MCF 10A (cell line): ENCODE data around the gene SLC7A6. TPM values are rescaled to one million over a fixed set of nuclear protein-coding genes. Genes with fewer than 3 reads are reported as not detected.

Source experiments
- BruUV-seq: library from RNA; stranded (reverse); fragments of 400-500 nt; replicated peaks from 2 replicates; lab custom pipeline; 2021; lab: Mats Ljungman, UMichigan
- CTCF ChIA-PET: fragments of 300-600 bp; sonication (Branson Sonifier 250); formaldehyde crosslinking; extraction: SDS; loops from one replicate; lab custom pipeline; 2021; ENCODE audit warnings: antibody characterized with exemption, inconsistent platforms; lab: Yijun Ruan, JAX
- POLR2A ChIA-PET: fragments of 300-600, 350-650 bp; sonication (Branson Sonifier 250); formaldehyde crosslinking; extraction: SDS; loops from one replicate; lab custom pipeline; 2020; ENCODE audit warnings: antibody characterized with exemption, inconsistent platforms; lab: Yijun Ruan, JAX
- DNase-seq: peaks from one replicate; pipeline ENCODE4 v3.0.0-alpha.2; 2018; ENCODE audit not compliant: unreplicated experiment
- H3K27ac Mint-ChIP-seq: one replicate; pipeline ENCODE4 v1.8.0; 2022; ENCODE audit warnings: mild to moderate bottlenecking, low read depth, mixed read lengths; ENCODE audit not compliant: unreplicated experiment
- H3K27me3 Mint-ChIP-seq: one replicate; pipeline ENCODE4 v1.8.0; 2022; ENCODE audit warnings: mixed read lengths; ENCODE audit not compliant: insufficient read depth, unreplicated experiment
- H3K36me3 Mint-ChIP-seq: one replicate; pipeline ENCODE4 v1.8.0; 2022; ENCODE audit warnings: mild to moderate bottlenecking, moderate library complexity, mixed read lengths; ENCODE audit not compliant: insufficient read depth, unreplicated experiment
- H3K4me1 Mint-ChIP-seq: one replicate; pipeline ENCODE4 v1.8.0; 2022; ENCODE audit warnings: mixed read lengths; ENCODE audit not compliant: insufficient read depth, unreplicated experiment
- H3K4me3 Mint-ChIP-seq: one replicate; pipeline ENCODE4 v1.8.0; 2022; ENCODE audit warnings: mild to moderate bottlenecking, moderate library complexity, mixed read lengths; ENCODE audit not compliant: unreplicated experiment
- H3K9me3 Mint-ChIP-seq: one replicate; pipeline ENCODE4 v1.8.0; 2022; ENCODE audit warnings: mixed read lengths; ENCODE audit not compliant: unreplicated experiment
- CTCF ChIP-seq: fragments of 200-600 bp; IDR thresholded peaks from one replicate; pipeline ENCODE4 v1.8.0; 2022; ENCODE audit warnings: antibody characterized with exemption, mild to moderate bottlenecking; ENCODE audit not compliant: unreplicated experiment
- intact Hi-C: fragments of 100-400 bp; cut with micrococcal nuclease; formaldehyde crosslinking; loops from 2 replicates; pipeline ENCODE4 v1.14.1; 2022
- total RNA-seq: library from RNA; stranded (reverse); gene quantifications from 2 replicates; pipeline ENCODE4 v1.2.3, GENCODE V29; 2022

SLC7A6 gene
- total RNA-seq, 1 experiment from 2014 or later = 61.0 TPM

DNA sequence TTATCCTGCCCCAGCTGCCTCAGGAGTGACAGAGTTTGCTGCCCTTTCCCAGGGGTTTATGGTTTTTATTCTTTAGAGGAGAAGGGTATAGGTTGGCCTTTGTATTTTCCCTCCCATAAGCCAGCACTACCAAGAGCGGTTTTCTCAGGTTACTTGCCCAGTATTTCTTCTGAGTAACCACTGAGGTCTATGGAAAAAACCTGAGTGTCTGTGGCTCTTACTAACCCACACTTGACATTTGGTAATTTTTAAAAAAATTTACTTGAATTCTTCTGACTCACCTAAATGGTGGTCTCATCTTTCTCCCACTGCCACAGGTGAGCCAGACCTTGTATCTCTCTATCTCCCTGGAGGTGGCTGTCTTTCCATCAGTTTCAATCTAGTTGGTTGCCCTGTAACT lies 6.0 kb downstream of the SLC7A6 start:
- Mint-ChIP-seq H3K36me3 (peaks cover 51% of the 10 kb centered on the region), H3K4me3 (no peak overlapping the region), H3K27ac (no peak overlapping the region), H3K27me3 (no peaks in the 10 kb centered on the region), H3K9me3 (no peaks in the 10 kb centered on the region), H3K4me1 (peaks cover 18% of the 10 kb centered on the region)
- POLR2A ChIA-PET = interaction anchor here (1.1 to 4.6 kb wide), 3 partner anchors 17 to 41 kb away, joined by 3 to 20 read pairs (median 16); partner anchors contain the start of genes PRMT7 and SLC7A6OS
- CTCF ChIA-PET = interaction anchor here (0.7 to 5.9 kb wide), 4 partner anchors 8 to 1882 kb away, joined by 3 to 38 read pairs (median 8); no protein-coding TSS in a partner anchor
- intact Hi-C loops = no loop called here
- no peak for DNase-seq
- BruUV-seq = no TSS peak
- TF ChIP-seq CTCF = no peak

GRCh38 chr16:68272507-68273209 lies 8.3 kb downstream of the SLC7A6 start:
- Mint-ChIP-seq H3K27me3 (no peaks in the 10 kb centered on the region), H3K4me3 (no peak overlapping the region), H3K36me3 (peaks cover 64% of the 10 kb centered on the region), H3K27ac (no peak overlapping the region), H3K9me3 (no peaks in the 10 kb centered on the region), H3K4me1 (peaks cover 20% of the 10 kb centered on the region)
- intact Hi-C loops = no loop called here
- CTCF ChIA-PET = interaction anchor here (0.7 to 5.9 kb wide), 8 partner anchors 9 to 1999 kb away, joined by 3 to 38 read pairs (median 5); partner anchors contain the start of gene SLC7A6
- no peak for DNase-seq
- BruUV-seq = no TSS peak
- no peak for TF ChIP-seq CTCF
- POLR2A ChIA-PET = interaction anchor here (0.7 to 4.6 kb wide), 9 partner anchors 9 to 63 kb away, joined by 3 to 20 read pairs (median 3); partner anchors contain the start of genes PRMT7, SLC7A6 and SLC7A6OS

DNA sequence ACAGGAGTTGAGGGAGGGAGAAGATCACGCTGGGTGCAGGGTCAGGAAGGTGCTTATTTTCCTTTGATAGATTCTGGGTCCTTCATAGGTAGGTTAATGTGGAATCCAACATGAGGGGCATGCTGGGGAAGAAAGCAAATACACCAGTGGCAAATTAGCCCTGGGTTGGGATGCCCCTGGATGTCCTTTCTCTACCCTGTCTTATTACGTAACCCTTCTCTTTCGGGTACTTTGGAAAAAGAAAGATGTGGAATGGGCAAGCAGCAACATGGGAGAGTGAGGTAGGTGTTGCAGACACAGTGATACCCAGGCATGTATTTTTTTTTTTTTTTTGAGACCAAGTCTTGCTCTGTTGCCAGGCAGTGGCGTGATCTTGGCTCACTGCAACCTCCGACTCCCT lies 9.1 kb downstream of the SLC7A6 start:
- H3K27me3 Mint-ChIP-seq = no peaks in the 10 kb centered on the region
- no peak overlapping the region for H3K27ac Mint-ChIP-seq
- no peak for DNase-seq
- TF ChIP-seq CTCF = no peak
- peaks cover 69% of the 10 kb centered on the region for H3K36me3 Mint-ChIP-seq
- BruUV-seq = no TSS peak
- ChIA-PET CTCF (interaction anchor here (0.8 to 5.9 kb wide), 5 partner anchors 9 to 55 kb away, joined by 4 to 38 read pairs (median 12); partner anchors contain the start of gene SLC7A6), POLR2A (interaction anchor here (0.7 to 4.6 kb wide), 8 partner anchors 10 to 412 kb away, joined by 3 to 20 read pairs (median 6); partner anchors contain the start of genes PRMT7, SLC7A6 and SLC7A6OS)
- intact Hi-C loops = no loop called here
- H3K9me3 Mint-ChIP-seq = no peaks in the 10 kb centered on the region
- H3K4me1 Mint-ChIP-seq = peaks cover 20% of the 10 kb centered on the region
- no peak overlapping the region for H3K4me3 Mint-ChIP-seq

DNA sequence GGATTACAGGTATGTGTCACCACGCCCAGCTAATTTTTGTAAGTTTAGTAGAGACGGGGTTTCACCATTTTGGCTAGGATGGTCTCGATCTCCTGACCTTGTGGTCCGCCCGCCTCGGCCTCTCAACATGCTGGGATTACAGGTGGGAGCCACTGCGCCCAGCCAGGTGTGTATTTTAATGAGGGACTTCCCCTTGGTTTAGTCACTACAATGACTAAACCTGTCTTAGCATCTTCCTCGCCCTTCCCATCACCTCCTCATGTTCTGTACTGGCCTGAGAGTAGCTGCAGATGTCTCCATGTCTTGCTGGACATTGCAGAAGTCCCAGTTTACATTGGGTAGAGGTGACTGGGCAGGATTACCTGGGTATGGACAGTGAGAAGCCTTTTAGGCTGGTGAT lies 9.6 kb downstream of the SLC7A6 start:
- Mint-ChIP-seq H3K4me3 (no peak overlapping the region), H3K9me3 (no peaks in the 10 kb centered on the region), H3K4me1 (peaks cover 20% of the 10 kb centered on the region), H3K27me3 (no peaks in the 10 kb centered on the region), H3K27ac (no peak overlapping the region), H3K36me3 (peaks cover 67% of the 10 kb centered on the region)
- ChIA-PET POLR2A (interaction anchor here (0.7 to 3.5 kb wide), 5 partner anchors 9 to 413 kb away, joined by 3 to 30 read pairs (median 4); partner anchors contain the start of genes PRMT7, SLC7A6 and SLC7A6OS), CTCF (interaction anchor here (2.9 to 5.9 kb wide), 2 partner anchors 10 to 12 kb away, joined by 15 to 38 read pairs; partner anchors contain the start of gene SLC7A6)
- no peak for DNase-seq
- no TSS peak for BruUV-seq
- TF ChIP-seq CTCF = no peak
- intact Hi-C loops = no loop called here
